Activated CD8-positive, alpha-beta memory T cell treated with anti-CD3 and anti-CD28 coated beads for 4 hours (primary cell): ENCODE results near the gene RING1.
A peak's percentile ranks its signal among the peaks of the same experiment; 100 is the strongest.

Experiments used
- DNase-seq, 2 donors: peaks; one replicate each; pipeline ENCODE4 v3.0.0-alpha.2; 2020; ENCODE audit warnings: low read depth in 2 of 2

RING1 gene

GRCh38 chr6:33247977-33248642, 39.8 kb downstream of the RING1 start:
- peak; percentile 84 to 85 for DNase-seq

- DNase-seq = no peak
Measured at GRCh38 chr6:33248643-33248931, 40.3 kb downstream of the RING1 start.

- peak; percentile 90 for DNase-seq
Measured at GRCh38 chr6:33248932-33249731, 40.8 kb downstream of the RING1 start.

GRCh38 chr6:33249732-33250630, 41.7 kb downstream of the RING1 start:
- DNase-seq = no peak

- DNase-seq = no peak
Measured at GRCh38 chr6:33250731-33251130, 42.4 kb downstream of the RING1 start.

GRCh38 chr6:33251395-33252012, 43.2 kb downstream of the RING1 start:
- no peak for DNase-seq

- no peak for DNase-seq
Measured at GRCh38 chr6:33252759-33253158, 44.5 kb downstream of the RING1 start.

GRCh38 chr6:33254591-33254990, 46.3 kb downstream of the RING1 start:
- DNase-seq = no peak

GRCh38 chr6:33259032-33259431, 50.7 kb downstream of the RING1 start:
- DNase-seq = no peak
